ENCODE data around the gene ODF4. TPM values are rescaled to one million over a fixed set of nuclear protein-coding genes. Genes with fewer than 3 reads are reported as not detected.

The ODF4 gene
- total and polyA plus RNA-seq, 2 of the 4 experiments (the other 2 are of a cell fraction), result not detected

- Histone ChIP-seq H3K9ac (ENCODE audit: low read depth, low read length) (no peak overlapping the region), H3K36me3 (ENCODE audit: control insufficient read depth, insufficient read depth, low read length) (no peaks in the 10 kb centered on the region), H3K9me3 (ENCODE audit: control insufficient read depth, insufficient read depth, low read length) (0 out of 2 replicates have a peak, but pooled peaks cover 2% of the 10 kb centered on the region), H2BK120ac (ENCODE audit: low read depth, low read length) (no peak overlapping the region), H3K4me3 (ENCODE audit: insufficient read depth, low read depth, low read length) (no peak overlapping the region), H3K23ac (ENCODE audit: low read depth, low read length) (no peak overlapping the region), H2AK9ac (replicated peaks; ENCODE audit: low read depth, low read length, poor library complexity) (no peak overlapping the region), H3K14ac (replicated peaks; ENCODE audit: low read depth, low read length) (no peak overlapping the region), H3K18ac (ENCODE audit: low read depth, low read length) (no peak overlapping the region), H3K27me3 (ENCODE audit: control insufficient read depth, insufficient read depth, low read length) (peaks cover 64% of the 10 kb centered on the region), H3K9me1 (ENCODE audit: insufficient read depth, low read length) (no peaks in the 10 kb centered on the region), H2BK5ac (ENCODE audit: low read depth, low read length, poor library complexity, severe bottlenecking) (no peak overlapping the region), H3K27ac (ENCODE audit: insufficient read depth, low read length) (no peak overlapping the region), H4K20me1 (ENCODE audit: insufficient read depth, low read length) (no peaks in the 10 kb centered on the region), H2BK15ac (ENCODE audit: low read depth, low read length) (no peak overlapping the region), H4K8ac (ENCODE audit: low read depth in 2 of 2, low read length in 2 of 2) (no peak overlapping the region), H3K79me1 (ENCODE audit: low read depth in 1 of 2, low read length in 2 of 2) (no peaks in the 10 kb centered on the region), H3K4me1 (ENCODE audit: control insufficient read depth, insufficient read depth, low read length) (no peaks in the 10 kb centered on the region; the same call in 1 of the 2 replicates), H3K4ac (ENCODE audit: low read depth, low read length) (no peak overlapping the region), H3K4me2 (ENCODE audit: low read depth, low read length) (no peak overlapping the region), H3K56ac (ENCODE audit: extremely low read depth, insufficient read depth, low read length) (no peak overlapping the region), H4K5ac (ENCODE audit: low read depth, low read length) (no peak overlapping the region), H4K91ac (ENCODE audit: insufficient read depth, low read depth, low read length) (no peak overlapping the region), H2AK5ac (ENCODE audit: low read depth, low read length) (no peak overlapping the region), H2BK20ac (ENCODE audit: low read depth, low read length) (no peak overlapping the region), H2AFZ (replicated peaks; ENCODE audit: low read length, poor library complexity) (no peak overlapping the region)
- ChIA-PET POLR2A (ENCODE audit: unreplicated experiment) (no interaction called here), CTCF (no interaction called here)
- dilution Hi-C loops (cut with HindIII; ENCODE audit: low sequenced_read_pairs, unreplicated experiment), result no loop called here
- no TSS peak for BruUV-seq (replicated peaks)
- in situ Hi-C loops (cut with MboI; ENCODE audit: low sequenced_read_pairs), result loop anchor here (25.0 kb wide), 1 partner anchor 231 kb away; the partner anchor contains the start of gene ALOX12B
- no peak for ATAC-seq (ENCODE audit: low read depth)
- TF ChIP-seq MXI1 (IDR thresholded peaks at IDR 0.05; ENCODE audit: borderline replicate concordance, low read depth, low read length) (no peak), CEBPB (IDR thresholded peaks at IDR 0.05; ENCODE audit: low read depth, low read length) (no peak), MAFK (IDR thresholded peaks at IDR 0.05; ENCODE audit: low read depth, low read length) (no peak), NFE2L2 (IDR thresholded peaks at IDR 0.05; ENCODE audit: low read depth, low read length) (no peak), USF2 (IDR thresholded peaks at IDR 0.05; ENCODE audit: low read depth, low read length) (no peak), BHLHE40 (IDR thresholded peaks at IDR 0.05; ENCODE audit: low read depth, low read length) (no peak)
- no peak for DNase-seq
- intact Hi-C loops (cut with micrococcal nuclease), result no loop called here
- WGBS, 2 experiments (ENCODE audit: extremely low coverage in 2 of 2, insufficient read length in 1 of 2), result 38% methylated on average over 9 of the region's 24 CpGs; no CpG with 5 or more reads in 1 of the 2 experiments
These were observed 21.4 kb upstream of the ODF4 start for GRCh38 chr17:8318010-8318935.
